Parathyroid adenoma (tissue), 2 donors: ENCODE measurements around the gene ANKS4B.

Experiments used
- H2AFZ ChIP-seq: fragments of 300-600 bp; sonication (generic); one replicate; pipeline ENCODE4 v1.7.0; 2017; ENCODE audit warnings: antibody characterized with exemption, mild to moderate bottlenecking
- H3K27ac ChIP-seq: fragments of 300-600 bp; sonication (generic); one replicate; pipeline ENCODE4 v1.7.0; 2017
- H3K27me3 ChIP-seq: fragments of 300-600 bp; sonication (generic); one replicate; pipeline ENCODE4 v1.7.0; 2017; ENCODE audit warnings: low read length; ENCODE audit not compliant: control insufficient read depth, insufficient read depth
- H3K36me3 ChIP-seq: fragments of 300-600 bp; sonication (generic); one replicate; pipeline ENCODE4 v1.7.0; 2017; ENCODE audit warnings: low read length; ENCODE audit not compliant: control insufficient read depth, insufficient read depth
- H3K4me1 ChIP-seq: fragments of 300-600 bp; sonication (generic); one replicate; pipeline ENCODE4 v1.7.0; 2017; ENCODE audit warnings: control low read depth
- H3K4me2 ChIP-seq: fragments of 300-600 bp; sonication (generic); one replicate; pipeline ENCODE4 v1.7.0; 2017; ENCODE audit warnings: low read length
- H3K4me3 ChIP-seq: fragments of 300-600 bp; sonication (generic); one replicate; pipeline ENCODE4 v1.7.0; 2017; ENCODE audit warnings: low read depth, low read length
- H3K79me2 ChIP-seq: fragments of 300-600 bp; sonication (generic); one replicate; pipeline ENCODE4 v1.7.0; 2017; ENCODE audit warnings: control low read depth
- H3K9ac ChIP-seq: fragments of 300-600 bp; sonication (generic); one replicate; pipeline ENCODE4 v1.7.0; 2017; ENCODE audit warnings: mild to moderate bottlenecking
- H3K9me3 ChIP-seq: fragments of 300-600 bp; sonication (generic); one replicate; pipeline ENCODE4 v1.7.0; 2017; ENCODE audit warnings: low read length; ENCODE audit not compliant: control insufficient read depth
- TF ChIP-seq, protein P1 (sequence below): fragments of 300-600 bp; sonication (generic); IDR thresholded peaks from one replicate; pipeline ENCODE4 v1.7.0; 2017; ENCODE audit warnings: antibody characterized with exemption, mild to moderate bottlenecking
- donor health status: primary hyperparathyroidism.

Gene ANKS4B

DNA sequence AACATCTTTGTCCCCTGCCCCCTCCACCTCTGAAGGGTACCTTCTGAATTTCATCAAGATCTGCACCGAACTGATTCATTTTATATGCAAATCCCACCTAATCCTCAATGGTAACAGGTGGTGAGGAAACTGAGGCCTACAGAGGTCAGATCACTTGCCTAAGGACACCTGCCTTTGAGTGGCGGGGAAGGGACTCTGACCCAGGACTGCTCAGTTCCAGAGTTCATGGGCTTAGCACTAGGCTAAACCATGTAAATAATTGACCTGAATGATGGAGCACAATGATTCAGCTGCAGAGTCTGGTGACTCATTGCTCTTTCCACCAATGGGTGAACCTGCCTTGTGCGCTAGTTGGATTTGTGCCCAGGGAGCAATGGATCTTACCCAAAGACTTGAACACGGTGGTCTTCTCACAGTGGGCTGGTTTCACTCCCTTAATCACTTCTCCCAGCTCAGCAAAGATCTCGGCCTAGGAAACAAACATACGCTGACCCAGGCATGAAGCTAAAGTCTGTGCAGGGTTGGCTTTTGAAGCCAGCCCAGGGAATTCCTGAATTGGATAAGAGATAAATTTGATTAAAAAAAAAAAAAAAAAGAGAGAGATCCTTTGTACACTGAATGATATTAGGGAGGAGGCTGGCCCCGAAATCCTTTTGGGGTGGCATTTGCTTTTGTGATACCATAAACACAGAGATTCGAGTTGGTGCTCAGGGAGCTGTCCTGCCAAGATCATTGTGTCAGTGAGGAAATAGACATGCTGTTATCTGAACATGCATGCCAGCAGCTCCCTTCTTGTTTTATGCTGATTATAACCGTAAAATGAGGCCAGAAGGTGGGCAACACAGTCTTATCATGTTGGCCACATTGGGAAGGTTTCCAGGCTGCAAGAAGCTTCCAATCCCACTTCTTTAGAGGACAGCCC lies 27.6 kb downstream of the ANKS4B start:
- no peak overlapping the region for H3K4me3 ChIP-seq
- H3K79me2 ChIP-seq: no peaks in the 10 kb centered on the region
- no peak overlapping the region for H3K27ac ChIP-seq
- no peak overlapping the region for H3K9ac ChIP-seq
- no peaks in the 10 kb centered on the region for H3K27me3 ChIP-seq
- no peaks in the 10 kb centered on the region for H3K36me3 ChIP-seq
- no peak overlapping the region for H2AFZ ChIP-seq
- no peak overlapping the region for H3K4me2 ChIP-seq
- H3K4me1 ChIP-seq: no peaks in the 10 kb centered on the region
- H3K9me3 ChIP-seq: no peaks in the 10 kb centered on the region
- TF ChIP-seq, protein P1, sequence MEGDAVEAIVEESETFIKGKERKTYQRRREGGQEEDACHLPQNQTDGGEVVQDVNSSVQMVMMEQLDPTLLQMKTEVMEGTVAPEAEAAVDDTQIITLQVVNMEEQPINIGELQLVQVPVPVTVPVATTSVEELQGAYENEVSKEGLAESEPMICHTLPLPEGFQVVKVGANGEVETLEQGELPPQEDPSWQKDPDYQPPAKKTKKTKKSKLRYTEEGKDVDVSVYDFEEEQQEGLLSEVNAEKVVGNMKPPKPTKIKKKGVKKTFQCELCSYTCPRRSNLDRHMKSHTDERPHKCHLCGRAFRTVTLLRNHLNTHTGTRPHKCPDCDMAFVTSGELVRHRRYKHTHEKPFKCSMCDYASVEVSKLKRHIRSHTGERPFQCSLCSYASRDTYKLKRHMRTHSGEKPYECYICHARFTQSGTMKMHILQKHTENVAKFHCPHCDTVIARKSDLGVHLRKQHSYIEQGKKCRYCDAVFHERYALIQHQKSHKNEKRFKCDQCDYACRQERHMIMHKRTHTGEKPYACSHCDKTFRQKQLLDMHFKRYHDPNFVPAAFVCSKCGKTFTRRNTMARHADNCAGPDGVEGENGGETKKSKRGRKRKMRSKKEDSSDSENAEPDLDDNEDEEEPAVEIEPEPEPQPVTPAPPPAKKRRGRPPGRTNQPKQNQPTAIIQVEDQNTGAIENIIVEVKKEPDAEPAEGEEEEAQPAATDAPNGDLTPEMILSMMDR: no peak

DNA sequence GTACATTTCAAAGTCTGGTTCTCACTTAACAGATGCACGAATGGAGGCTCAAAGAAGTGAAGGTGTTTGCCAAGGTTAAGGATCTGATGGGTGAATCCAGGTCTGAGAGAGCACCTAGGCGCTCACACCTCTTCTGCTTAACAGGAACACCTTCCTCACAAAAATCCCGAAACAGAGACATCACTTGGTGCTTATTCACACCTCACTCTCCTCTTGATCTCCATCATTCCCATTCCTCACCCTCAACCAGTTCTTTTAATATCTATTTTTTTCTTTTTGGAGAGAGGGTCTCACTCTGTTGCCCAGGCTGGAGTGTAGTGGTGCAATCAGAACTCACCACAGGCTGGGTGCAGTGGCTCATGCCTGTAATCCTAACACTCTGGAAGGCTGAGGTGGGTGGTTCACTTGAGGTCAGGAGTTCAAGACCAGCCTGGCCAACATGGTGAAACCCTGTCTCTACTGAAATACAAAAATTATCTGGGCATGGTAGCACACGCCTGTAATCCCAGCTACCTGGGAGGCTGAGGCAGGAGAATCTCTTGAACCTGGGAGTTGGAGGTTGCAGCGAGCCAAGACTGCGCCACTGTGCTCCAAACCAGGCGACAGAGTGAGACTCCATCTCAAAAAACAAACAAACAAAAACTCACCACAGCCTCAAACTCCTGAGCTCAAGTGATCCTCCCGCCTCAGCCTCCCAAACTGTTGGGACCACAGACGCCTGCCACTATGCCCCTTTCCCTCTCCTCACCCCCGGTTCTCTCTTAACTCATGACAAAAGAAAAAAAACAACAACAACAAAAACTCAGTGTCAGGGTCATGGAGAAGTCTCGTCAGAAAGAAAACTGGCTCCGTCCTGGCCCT lies 29.5 kb downstream of the ANKS4B start:
- no peak overlapping the region for H3K9ac ChIP-seq
- TF ChIP-seq, protein P1: no peak
- H3K79me2 ChIP-seq: no peaks in the 10 kb centered on the region
- H3K36me3 ChIP-seq: no peaks in the 10 kb centered on the region
- H3K4me3 ChIP-seq: no peak overlapping the region
- no peaks in the 10 kb centered on the region for H3K27me3 ChIP-seq
- H3K4me1 ChIP-seq: no peaks in the 10 kb centered on the region
- H3K9me3 ChIP-seq: no peaks in the 10 kb centered on the region
- no peak overlapping the region for H3K4me2 ChIP-seq
- H2AFZ ChIP-seq: no peak overlapping the region
- no peak overlapping the region for H3K27ac ChIP-seq

- no peaks in the 10 kb centered on the region for H3K36me3 ChIP-seq
- no peak overlapping the region for H2AFZ ChIP-seq
- H3K27me3 ChIP-seq: no peaks in the 10 kb centered on the region
- H3K79me2 ChIP-seq: no peaks in the 10 kb centered on the region
- no peak overlapping the region for H3K27ac ChIP-seq
- no peak overlapping the region for H3K9ac ChIP-seq
- TF ChIP-seq, protein P1: no peak
- H3K4me2 ChIP-seq: no peak overlapping the region
- no peaks in the 10 kb centered on the region for H3K4me1 ChIP-seq
- H3K9me3 ChIP-seq: no peaks in the 10 kb centered on the region
- H3K4me3 ChIP-seq: no peak overlapping the region
These were observed 30.4 kb downstream of the ANKS4B start for GRCh38 chr16:21263640-21264570.

GRCh38 chr16:21264571-21265036 lies 31.1 kb downstream of the ANKS4B start:
- Histone ChIP-seq H3K9me3 (no peaks in the 10 kb centered on the region), H3K4me2 (no peak overlapping the region), H3K27ac (no peak overlapping the region), H3K36me3 (no peaks in the 10 kb centered on the region), H3K9ac (no peak overlapping the region), H2AFZ (no peak overlapping the region), H3K4me1 (no peaks in the 10 kb centered on the region), H3K4me3 (no peak overlapping the region), H3K27me3 (no peaks in the 10 kb centered on the region), H3K79me2 (no peaks in the 10 kb centered on the region)
- TF ChIP-seq, protein P1: no peak
